HT-29 (cell line): ENCODE data around the gene SUMO4. TPM values are rescaled to one million over a fixed set of nuclear protein-coding genes. Genes with fewer than 3 reads are reported as not detected.
A peak's percentile ranks its signal among the peaks of the same experiment; 100 is the strongest.

Source experiments
- DNase-seq: peaks from one replicate; pipeline ENCODE4 v3.0.0-alpha.2; 2015; ENCODE audit warnings: low spot score
- total RNA-seq: library from RNA; depleted of rRNA; stranded (reverse); fragments of >200 nt; shearing (Covaris generic); gene quantifications from 2 replicates; pipeline ENCODE4 v1.2.3, GENCODE V29; 2014; rRNA removed

Gene SUMO4
- 0.31 and 0.44 TPM in 2 replicates for total RNA-seq

- no peak for DNase-seq
Measured at GRCh38 chr6:149400050-149400449, at the start of gene SUMO4. Gene SUMO4 (plus strand): TSS chr6:149400262. CDS start chr6:149400392, 130 bp downstream.

GRCh38 chr6:149354009-149354408 lies 46.1 kb upstream of the SUMO4 start:
- DNase-seq, result no peak

GRCh38 chr6:149356081-149356750 lies 43.8 kb upstream of the SUMO4 start:
- no peak for DNase-seq

GRCh38 chr6:149357726-149358538 lies 42.1 kb upstream of the SUMO4 start:
- DNase-seq, result no peak

GRCh38 chr6:149359440-149359839 lies 40.6 kb upstream of the SUMO4 start:
- DNase-seq, result no peak

- no peak for DNase-seq
Measured at GRCh38 chr6:149360536-149360935, 39.5 kb upstream of the SUMO4 start.

GRCh38 chr6:149362289-149362688 lies 37.8 kb upstream of the SUMO4 start:
- no peak for DNase-seq

GRCh38 chr6:149363154-149363553 lies 36.9 kb upstream of the SUMO4 start:
- peak; percentile 45 for DNase-seq

GRCh38 chr6:149364557-149364956 lies 35.5 kb upstream of the SUMO4 start:
- DNase-seq, result no peak

GRCh38 chr6:149365197-149365596 lies 34.9 kb upstream of the SUMO4 start:
- DNase-seq, result no peak

- DNase-seq, result no peak
Measured at GRCh38 chr6:149366267-149366921, 33.7 kb upstream of the SUMO4 start.

GRCh38 chr6:149368065-149368464 lies 32.0 kb upstream of the SUMO4 start:
- no peak for DNase-seq

- DNase-seq, result no peak
Measured at GRCh38 chr6:149371154-149371553, 28.9 kb upstream of the SUMO4 start.

GRCh38 chr6:149372062-149372461 lies 28.0 kb upstream of the SUMO4 start:
- no peak for DNase-seq

- no peak for DNase-seq
Measured at GRCh38 chr6:149373511-149373910, 26.6 kb upstream of the SUMO4 start.

GRCh38 chr6:149379977-149380376 lies 20.1 kb upstream of the SUMO4 start:
- DNase-seq, result no peak

- no peak for DNase-seq
Measured at GRCh38 chr6:149380523-149380922, 19.5 kb upstream of the SUMO4 start.

- no peak for DNase-seq
Measured at GRCh38 chr6:149383371-149383770, 16.7 kb upstream of the SUMO4 start.

- no peak for DNase-seq
Measured at GRCh38 chr6:149384464-149384863, 15.6 kb upstream of the SUMO4 start.

- DNase-seq, result no peak
Measured at GRCh38 chr6:149385998-149386646, 13.9 kb upstream of the SUMO4 start.

- no peak for DNase-seq
Measured at GRCh38 chr6:149387779-149388512, 12.1 kb upstream of the SUMO4 start.
